GM10248 (cell line): Measurements from ENCODE around the gene DPH2.

Experiments used
- CTCF ChIA-PET: fragments of 300-600 bp; sonication (Branson Sonifier 250); formaldehyde crosslinking; extraction: SDS; loops from one replicate; lab custom pipeline; 2021; ENCODE audit warnings: antibody characterized with exemption; lab: Yijun Ruan, JAX
- POLR2A ChIA-PET: fragments of 350-650 bp; sonication (Branson Sonifier 250); formaldehyde crosslinking; extraction: SDS; loops from one replicate; lab custom pipeline; 2020; ENCODE audit warnings: antibody characterized with exemption; lab: Yijun Ruan, JAX
- DNase-seq: peaks from one replicate; pipeline ENCODE4 v3.0.0; 2012; ENCODE audit errors: extremely low spot score
- CTCF ChIP-seq: IDR thresholded peaks from 2 replicates; pipeline ENCODE4 v1.5.1; 2012; ENCODE audit warnings: mild to moderate bottlenecking, low read depth; ENCODE audit errors: extremely low read depth, missing control alignments, control extremely low read depth

The DPH2 gene

GRCh38 chr1:44012404-44012803 lies 42.6 kb downstream of the DPH2 start:
- POLR2A ChIA-PET: no interaction called here
- no peak for TF ChIP-seq CTCF

GRCh38 chr1:44012941-44013609 lies 43.3 kb downstream of the DPH2 start:
- POLR2A ChIA-PET: no interaction called here
- DNase-seq: no peak
- no peak for TF ChIP-seq CTCF
- CTCF ChIA-PET: interaction anchor here (2.9 to 4.0 kb wide), 3 partner anchors 8 to 35 kb away, joined by 13 to 22 read pairs (median 19); no protein-coding TSS in a partner anchor

More at GRCh38 chr1:44012404-44012803, 42.6 kb downstream of the DPH2 start:
- CTCF ChIA-PET: interaction anchor here (0.9 to 4.0 kb wide), 3 partner anchors 24 to 205 kb away, joined by 3 to 22 read pairs (median 13); no protein-coding TSS in a partner anchor
- DNase-seq: no peak

- POLR2A ChIA-PET: no interaction called here
- no peak for TF ChIP-seq CTCF
- no peak for DNase-seq
- CTCF ChIA-PET: interaction anchor here (0.9 to 3.2 kb wide), 6 partner anchors 7 to 34 kb away, joined by 3 to 19 read pairs (median 8); partner anchors contain the start of gene SLC6A9
Measured at GRCh38 chr1:44013949-44014348, 44.1 kb downstream of the DPH2 start.

GRCh38 chr1:44014365-44015104 lies 44.7 kb downstream of the DPH2 start:
- POLR2A ChIA-PET: no interaction called here
- CTCF ChIA-PET: interaction anchor here (0.6 to 2.9 kb wide), 8 partner anchors 8 to 43 kb away, joined by 3 to 19 read pairs (median 5); partner anchors contain the start of gene SLC6A9
- no peak for TF ChIP-seq CTCF
- no peak for DNase-seq

- CTCF ChIA-PET: interaction anchor here (0.6 to 2.9 kb wide), 7 partner anchors 9 to 42 kb away, joined by 3 to 19 read pairs (median 7); partner anchors contain the start of gene SLC6A9
- DNase-seq: no peak
- POLR2A ChIA-PET: no interaction called here
- no peak for TF ChIP-seq CTCF
Measured at GRCh38 chr1:44015206-44015605, 45.4 kb downstream of the DPH2 start.

GRCh38 chr1:44016041-44016889 lies 46.5 kb downstream of the DPH2 start:
- no peak for TF ChIP-seq CTCF
- no peak for DNase-seq
- ChIA-PET CTCF (interaction anchor here (0.8 to 2.4 kb wide), 5 partner anchors 10 to 41 kb away, joined by 3 to 9 read pairs (median 3); no protein-coding TSS in a partner anchor), POLR2A (interaction anchor here (1.1 kb wide), 1 partner anchor 576 kb away, joined by 3 read pairs; no protein-coding TSS in a partner anchor)
